ENCODE data around the gene BIRC2.

- no peak for TF ChIP-seq CTCF (IDR thresholded peaks at IDR 0.05; ENCODE audit: low read depth, low read length, poor library complexity, severe bottlenecking)
- TF ChIP-seq EZH2phosphoT487 (IDR thresholded peaks at IDR 0.05; ENCODE audit: borderline replicate concordance, low read length) = no peak
Measured at GRCh38 chr11:102393272-102393730, 46.3 kb downstream of the BIRC2 start.
